Kidney epithelial cell (primary cell): ENCODE data around the gene EML1. TPM values are rescaled to one million over a fixed set of nuclear protein-coding genes. Genes with fewer than 3 reads are reported as not detected.

Source experiments
- DNase-seq: peaks from one replicate; pipeline ENCODE4 v3.0.0-alpha.2; 2010; ENCODE audit warnings: low read depth
- H3K27me3 ChIP-seq: 2 replicates; pipeline ENCODE4 v1.6.0; 2011; ENCODE audit warnings: low read length; ENCODE audit not compliant: control insufficient read depth, insufficient read depth
- H3K36me3 ChIP-seq: 2 replicates; pipeline ENCODE4 v1.5.1; 2011; ENCODE audit warnings: low read length; ENCODE audit not compliant: control insufficient read depth, insufficient read depth
- H3K4me3 ChIP-seq: 2 replicates; pipeline ENCODE4 v1.5.1; 2011; ENCODE audit warnings: low read depth, mild to moderate bottlenecking, control low read depth, low read length
- total RNA-seq: library from RNA; depleted of rRNA; stranded (reverse); fragments of >200 nt; gene quantifications from 2 replicates; pipeline ENCODE4 v1.2.3, GENCODE V29; 2015
- TF ChIP-seq, protein P1 (sequence below): IDR thresholded peaks from 2 replicates; pipeline ENCODE4 v1.5.1; 2011; ENCODE audit warnings: mild to moderate bottlenecking, moderate library complexity, low read length, control low read depth, inconsistent platforms; ENCODE audit not compliant: insufficient read depth, poor library complexity, severe bottlenecking

Gene EML1
- total RNA-seq, 1 donor from 2014 or later, result 11.6 TPM

DNA sequence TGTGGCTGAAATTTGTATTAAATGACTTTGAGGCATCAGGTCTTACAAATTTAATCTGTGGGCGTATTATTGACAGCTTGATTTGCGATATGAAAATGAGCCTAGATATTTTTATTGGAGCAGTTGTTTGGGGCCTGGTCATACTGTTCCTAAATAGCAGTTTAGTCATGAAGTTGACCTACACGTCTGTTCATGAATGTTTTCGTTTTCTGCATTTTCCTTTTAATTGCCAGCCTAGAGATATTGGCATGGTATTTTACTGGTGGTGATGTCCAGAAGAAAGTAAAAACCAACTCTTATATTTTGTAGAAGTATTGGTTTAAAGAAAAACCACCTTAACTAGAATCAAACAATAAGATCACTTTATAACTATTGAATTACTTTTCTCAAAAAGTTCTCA lies 1.8 kb downstream of the EML1 start:
- Histone ChIP-seq H3K36me3 (no peaks in the 10 kb centered on the region), H3K4me3 (no peak overlapping the region), H3K27me3 (no peaks in the 10 kb centered on the region)
- DNase-seq, result no peak
- TF ChIP-seq, protein P1, sequence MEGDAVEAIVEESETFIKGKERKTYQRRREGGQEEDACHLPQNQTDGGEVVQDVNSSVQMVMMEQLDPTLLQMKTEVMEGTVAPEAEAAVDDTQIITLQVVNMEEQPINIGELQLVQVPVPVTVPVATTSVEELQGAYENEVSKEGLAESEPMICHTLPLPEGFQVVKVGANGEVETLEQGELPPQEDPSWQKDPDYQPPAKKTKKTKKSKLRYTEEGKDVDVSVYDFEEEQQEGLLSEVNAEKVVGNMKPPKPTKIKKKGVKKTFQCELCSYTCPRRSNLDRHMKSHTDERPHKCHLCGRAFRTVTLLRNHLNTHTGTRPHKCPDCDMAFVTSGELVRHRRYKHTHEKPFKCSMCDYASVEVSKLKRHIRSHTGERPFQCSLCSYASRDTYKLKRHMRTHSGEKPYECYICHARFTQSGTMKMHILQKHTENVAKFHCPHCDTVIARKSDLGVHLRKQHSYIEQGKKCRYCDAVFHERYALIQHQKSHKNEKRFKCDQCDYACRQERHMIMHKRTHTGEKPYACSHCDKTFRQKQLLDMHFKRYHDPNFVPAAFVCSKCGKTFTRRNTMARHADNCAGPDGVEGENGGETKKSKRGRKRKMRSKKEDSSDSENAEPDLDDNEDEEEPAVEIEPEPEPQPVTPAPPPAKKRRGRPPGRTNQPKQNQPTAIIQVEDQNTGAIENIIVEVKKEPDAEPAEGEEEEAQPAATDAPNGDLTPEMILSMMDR, result no peak

DNA sequence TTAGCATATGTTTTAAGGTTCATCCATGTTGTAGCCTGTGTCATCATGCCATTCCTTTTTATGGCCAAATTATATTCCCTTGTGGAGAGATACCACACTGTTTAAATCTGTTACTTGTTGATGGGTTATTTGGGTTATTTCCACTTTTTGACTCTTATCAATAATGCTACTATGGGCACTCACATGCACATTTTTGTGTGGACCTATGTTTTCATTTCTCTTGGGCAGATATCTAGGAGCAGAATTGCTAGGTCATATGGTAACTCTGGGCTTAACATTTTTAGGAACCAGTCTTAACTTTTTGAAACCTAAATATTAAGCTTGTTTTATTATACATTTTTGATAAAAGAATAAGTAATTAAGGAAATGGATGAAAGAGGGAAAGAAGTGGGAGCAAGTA lies 4.0 kb downstream of the EML1 start:
- TF ChIP-seq, protein P1, result no peak
- no peak for DNase-seq
- Histone ChIP-seq H3K27me3 (no peaks in the 10 kb centered on the region), H3K4me3 (no peak overlapping the region), H3K36me3 (no peaks in the 10 kb centered on the region)

DNA sequence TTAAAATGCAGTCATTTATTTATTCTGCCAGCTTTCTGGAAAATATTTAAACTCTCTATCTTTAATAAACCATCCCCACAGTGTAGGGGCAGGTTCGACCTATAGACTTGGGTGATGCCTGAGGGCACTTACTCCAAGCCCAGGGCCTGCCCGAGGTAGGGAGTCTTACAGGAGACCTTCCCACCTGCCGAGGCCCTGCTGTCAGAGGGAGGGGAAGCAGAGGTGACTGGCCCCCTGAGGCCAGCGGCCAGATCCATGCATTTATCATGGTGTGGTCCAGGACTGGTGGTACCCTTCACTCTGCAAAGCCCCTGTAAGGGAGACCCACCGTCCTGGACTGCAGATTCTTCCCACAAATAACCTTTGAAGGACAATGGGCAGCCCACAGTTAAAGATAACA lies 7.6 kb downstream of the EML1 start:
- no peak for DNase-seq
- Histone ChIP-seq H3K36me3 (no peaks in the 10 kb centered on the region), H3K27me3 (no peaks in the 10 kb centered on the region), H3K4me3 (no peak overlapping the region)
- TF ChIP-seq, protein P1, result no peak

DNA sequence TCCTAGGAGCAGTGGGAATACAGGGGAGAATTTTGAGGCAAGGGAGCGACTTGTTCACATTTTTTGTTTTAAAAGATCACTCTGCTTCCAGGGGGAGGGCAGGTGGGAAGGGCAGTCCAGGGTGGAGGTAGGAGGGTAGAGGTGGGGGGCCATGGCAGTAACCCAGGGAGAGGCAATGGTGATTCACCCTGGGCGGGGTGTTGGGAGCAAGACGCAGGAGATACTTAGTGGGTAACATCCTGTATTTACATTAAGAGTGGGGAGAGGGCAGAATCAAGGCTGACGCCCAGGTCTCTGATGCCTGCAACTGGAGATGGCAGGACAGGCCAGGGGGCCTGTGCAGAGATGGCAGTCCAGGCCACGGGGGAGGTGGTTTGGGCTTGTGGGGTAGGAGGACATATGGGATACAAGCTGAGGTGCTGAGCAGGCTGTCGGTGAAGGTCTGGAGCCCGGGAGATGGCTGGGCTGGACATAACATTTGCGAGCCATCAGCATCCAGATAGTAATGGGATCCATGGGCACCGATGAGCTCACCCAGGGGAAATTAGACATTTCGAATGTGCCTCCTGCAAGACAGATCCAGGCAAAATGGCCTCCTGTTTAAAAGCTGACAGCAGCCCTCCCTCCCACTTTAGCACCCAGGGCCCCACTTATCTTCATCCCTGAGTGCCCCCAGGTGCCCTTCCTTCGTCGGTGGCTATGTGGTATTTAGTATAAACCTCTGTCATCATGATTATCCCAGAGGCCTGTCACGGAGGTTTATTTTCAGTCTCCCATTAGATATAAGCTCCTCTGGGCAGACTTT lies 9.3 kb downstream of the EML1 start:
- no peak for DNase-seq
- Histone ChIP-seq H3K36me3 (no peaks in the 10 kb centered on the region), H3K4me3 (no peak overlapping the region), H3K27me3 (peaks cover 2% of the 10 kb centered on the region)
- TF ChIP-seq, protein P1, result no peak

DNA sequence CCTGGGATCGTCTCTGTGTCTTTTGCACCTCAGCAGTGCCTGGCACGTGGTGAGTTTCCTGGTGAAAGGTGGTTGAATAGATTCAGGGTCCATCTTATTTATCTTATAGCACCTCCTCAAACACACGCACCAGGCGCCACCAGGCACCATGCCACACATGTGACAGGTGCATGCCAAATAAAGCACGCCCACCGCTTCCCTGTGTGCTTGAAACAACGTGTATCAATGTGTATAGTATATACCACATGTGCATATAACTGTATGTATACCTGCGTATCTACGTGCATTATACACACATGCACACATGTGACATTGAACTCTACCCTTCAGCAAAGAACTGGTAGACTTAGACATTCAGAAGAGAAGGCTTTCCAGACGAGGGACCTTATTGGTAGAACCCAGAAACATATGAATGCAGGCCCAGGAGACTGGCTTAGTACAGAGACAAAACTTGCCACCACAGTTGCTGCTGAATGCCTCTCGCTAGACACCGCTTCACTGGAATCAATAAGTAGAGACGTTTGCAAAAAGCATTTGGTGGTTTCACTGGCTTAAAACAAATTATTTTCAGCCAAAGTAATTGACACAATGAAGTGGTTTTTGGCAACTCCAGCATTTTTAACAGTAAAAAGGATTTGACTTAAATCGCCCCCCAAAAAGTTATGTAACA lies 10.0 kb downstream of the EML1 start:
- TF ChIP-seq, protein P1, result no peak
- Histone ChIP-seq H3K36me3 (no peaks in the 10 kb centered on the region), H3K4me3 (no peak overlapping the region), H3K27me3 (peaks cover 7% of the 10 kb centered on the region)
- no peak for DNase-seq
